Right renal cortex interstitium (tissue), 3 donors: ENCODE measurements around the gene FPR2. TPM values are rescaled to one million over a fixed set of nuclear protein-coding genes. Genes with fewer than 3 reads are reported as not detected.
"Not testable (repeated sequence)": the region's sequence is repeated elsewhere in the genome, so short reads cannot be mapped to it uniquely, and the experiment has no call there.

Experiments used
- DNase-seq, 3 donors: peaks; one replicate each; pipeline ENCODE4 v3.0.0-alpha.2; 2013; ENCODE audit warnings: low read depth in 3 of 3, low spot score in 2 of 3
- polyA plus RNA-seq, 3 donors: library from polyadenylated mRNA; unstranded; fragments of 120-200 nt; gene quantifications; one replicate each; pipeline ENCODE4 v1.2.1, GENCODE V29; 2013; ENCODE audit not compliant: insufficient read length in 3 of 3

The FPR2 gene
- polyA plus RNA-seq, 3 donors, result 0.18 to 0.21 TPM; not detected in 1

DNA sequence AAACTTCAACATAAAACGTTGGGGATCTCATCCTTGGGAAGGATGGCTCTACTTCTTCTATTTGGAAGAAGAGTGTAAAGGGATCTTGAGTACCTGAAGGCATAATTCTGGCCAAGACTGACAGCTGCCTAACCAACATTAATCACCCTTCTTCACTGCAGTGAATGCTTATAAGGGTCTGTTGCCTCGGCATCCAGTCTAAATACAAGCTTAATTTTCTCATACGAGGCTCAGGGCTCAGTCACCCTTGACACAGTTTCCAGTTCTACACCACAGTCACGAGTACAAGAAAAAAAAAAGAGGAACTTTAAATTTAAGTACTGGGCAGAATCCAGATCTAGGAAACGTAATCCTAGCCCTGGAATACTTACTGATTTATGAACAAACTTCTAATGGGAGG lies 43.0 kb downstream of the FPR2 start:
- DNase-seq, result no peak

DNA sequence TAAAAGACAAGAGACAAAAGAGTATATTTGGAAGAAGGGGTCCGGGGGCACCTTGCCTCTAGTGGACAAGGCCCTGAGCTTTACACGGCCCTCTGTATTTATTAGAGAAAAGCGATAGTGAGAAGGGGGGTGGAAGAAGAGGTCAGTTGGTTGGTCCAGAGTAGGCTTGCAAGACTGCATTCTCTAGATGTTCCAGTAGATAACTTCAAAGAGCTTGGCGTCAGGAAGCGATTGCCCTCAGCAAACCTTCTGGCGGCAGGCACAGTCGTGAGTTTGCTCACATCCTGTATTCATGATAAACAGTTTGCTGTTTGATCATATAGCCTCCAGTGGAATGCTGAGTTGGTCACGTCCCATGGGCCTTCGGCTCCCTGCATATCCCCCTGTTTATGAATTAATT lies 43.8 kb downstream of the FPR2 start:
- not testable (repeated sequence) for DNase-seq

DNA sequence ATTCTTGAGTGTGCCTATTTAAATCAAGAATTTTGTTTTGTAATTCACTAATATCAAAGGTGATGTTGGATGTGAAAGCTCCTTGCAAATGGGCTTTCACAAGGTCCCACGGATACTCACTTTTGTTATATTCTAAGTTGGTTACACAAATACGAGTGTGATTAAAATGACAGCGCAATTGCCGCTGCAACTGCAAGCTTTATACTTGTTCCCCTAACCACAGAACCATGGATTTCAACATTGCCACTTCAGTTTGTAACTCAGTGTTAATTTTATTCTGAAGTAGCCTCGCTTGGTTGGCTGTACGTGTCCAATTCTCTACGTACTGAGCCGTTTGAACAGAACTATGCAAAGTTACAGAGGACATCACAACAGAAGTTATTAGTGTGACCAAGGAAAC lies 44.4 kb downstream of the FPR2 start:
- DNase-seq, result not testable (repeated sequence)

DNA sequence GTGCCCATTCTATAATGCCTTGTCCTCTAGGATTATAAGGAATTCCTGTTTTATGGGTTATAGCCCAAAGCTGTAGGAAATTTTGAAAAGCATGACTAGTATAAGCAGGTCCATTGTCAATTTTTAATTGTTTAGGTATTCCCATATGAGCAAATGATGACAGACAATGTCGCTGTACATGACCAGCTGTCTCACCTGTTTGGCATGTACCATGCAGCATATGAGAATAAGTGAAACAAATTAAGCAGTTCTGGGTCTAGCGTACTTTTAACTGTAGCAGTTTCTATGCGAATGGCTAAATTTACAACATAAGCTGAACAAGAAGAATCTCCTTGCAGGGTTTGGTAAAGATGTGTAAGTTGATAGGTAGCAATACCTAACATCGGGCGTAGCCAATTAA lies 45.6 kb downstream of the FPR2 start:
- not testable (repeated sequence) for DNase-seq

DNA sequence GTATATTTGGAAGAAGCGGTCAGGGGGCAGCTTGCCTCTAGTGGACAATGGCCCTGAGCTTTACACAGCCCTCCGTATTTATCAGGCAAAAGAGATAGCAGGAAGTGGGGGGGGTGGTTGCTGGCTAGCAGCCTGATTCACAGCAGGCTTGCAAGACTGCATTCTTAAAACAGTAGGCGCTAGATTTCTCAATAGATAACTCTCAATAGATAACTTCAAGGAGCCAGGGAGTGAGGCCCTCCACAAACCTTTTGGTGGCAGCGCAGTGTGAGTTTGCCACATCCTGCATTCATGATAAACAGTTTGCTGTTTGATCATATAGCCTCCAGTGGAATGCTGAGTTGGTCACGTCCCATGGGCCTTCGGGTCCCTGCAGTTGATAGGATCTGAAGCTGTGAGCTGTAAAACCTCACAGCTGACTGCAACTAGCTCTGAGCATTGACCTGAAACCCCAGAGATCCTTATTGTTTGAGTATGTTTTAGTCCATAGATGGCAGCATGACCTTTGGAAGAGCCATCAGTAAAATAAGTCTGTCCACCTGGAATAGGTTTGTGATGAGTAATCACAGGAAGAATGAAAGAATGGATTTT lies 46.2 kb downstream of the FPR2 start:
- DNase-seq, result no peak

DNA sequence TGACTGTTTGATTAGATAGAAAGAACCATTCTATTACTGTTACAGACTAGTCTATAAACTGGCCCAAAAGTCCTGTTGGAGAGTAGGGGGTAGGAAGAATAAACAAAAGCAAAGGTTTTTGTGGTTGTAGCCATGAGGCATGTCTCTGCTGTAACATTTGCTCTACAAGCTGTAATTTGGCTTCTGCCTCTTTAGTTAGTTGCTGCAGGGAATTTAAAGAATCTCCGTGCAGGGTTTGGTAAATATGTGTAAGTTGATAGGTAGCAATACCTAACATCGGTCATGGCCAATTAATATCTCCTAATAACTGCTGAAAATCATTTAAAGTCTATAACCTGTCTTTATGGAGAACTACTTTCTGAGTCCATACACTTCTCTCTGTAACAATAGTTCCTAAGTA lies 46.9 kb downstream of the FPR2 start:
- no peak for DNase-seq

DNA sequence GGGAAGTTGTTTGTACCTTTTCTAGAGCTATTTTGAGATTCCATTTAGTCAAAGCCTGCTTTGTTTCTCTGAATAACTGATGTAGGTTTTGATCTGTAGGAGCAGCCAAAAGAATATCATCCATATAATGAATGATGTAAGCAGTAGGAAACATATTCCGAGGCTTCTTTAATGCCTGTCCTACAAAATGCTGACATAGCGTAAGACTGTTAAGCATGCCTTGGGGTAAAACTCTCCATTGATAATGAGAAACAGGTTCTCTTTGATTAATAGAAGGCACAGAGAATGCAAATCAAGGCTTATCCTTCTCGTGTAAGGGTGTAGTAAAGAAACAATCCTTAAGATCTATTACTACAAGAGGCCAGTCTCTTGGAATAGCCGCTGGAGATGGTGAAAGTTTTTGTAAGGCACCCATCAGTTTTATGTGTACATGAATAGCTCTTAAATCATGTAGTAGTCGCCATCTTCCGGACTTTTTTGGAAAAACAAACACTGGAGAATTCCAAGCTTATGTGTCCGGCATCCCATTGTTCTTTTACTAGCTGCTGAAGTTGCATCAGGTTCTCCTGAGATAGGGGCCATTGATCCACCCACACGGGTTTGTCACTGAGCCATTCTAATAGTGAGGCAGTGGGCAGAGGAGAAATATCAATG lies 47.5 kb downstream of the FPR2 start:
- DNase-seq, result no peak

DNA sequence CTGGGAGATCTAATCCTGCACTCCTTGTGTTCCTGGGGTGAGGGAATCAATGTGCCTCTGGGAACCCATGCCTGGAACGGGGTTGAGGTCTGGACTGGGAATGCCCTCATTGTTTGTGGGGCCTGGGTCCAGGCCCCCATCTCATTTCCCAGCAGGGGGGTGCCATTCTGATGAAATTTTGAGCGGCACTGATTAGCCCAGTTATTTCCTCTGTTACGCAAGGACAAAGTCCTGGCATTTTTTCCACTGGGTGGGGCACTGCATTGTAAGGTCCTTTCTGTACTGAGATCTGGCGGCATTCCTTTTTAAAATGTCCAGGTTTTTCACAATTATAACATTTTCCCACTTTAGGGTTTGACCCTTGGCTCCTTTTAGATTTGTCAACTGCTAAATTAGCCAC lies 48.8 kb downstream of the FPR2 start:
- no peak for DNase-seq

DNA sequence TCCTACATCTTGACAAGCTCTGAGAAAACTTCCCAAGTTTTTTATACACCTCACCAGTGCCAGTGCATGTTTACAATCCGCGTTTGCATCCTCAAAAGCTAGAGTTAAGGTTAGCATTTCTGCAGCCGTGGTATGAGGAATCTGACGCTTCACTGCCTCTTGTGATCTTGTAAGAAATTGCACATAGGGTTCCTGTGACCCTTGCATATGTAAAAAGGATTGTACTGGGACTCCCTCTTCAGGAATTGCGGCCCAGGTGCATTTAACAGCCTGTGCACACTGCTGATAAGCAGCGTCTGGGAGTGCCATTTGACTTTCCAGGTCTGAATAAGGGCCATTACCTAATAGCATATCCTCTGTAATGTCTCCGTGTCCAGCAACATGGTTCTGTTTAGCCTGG lies 49.2 kb downstream of the FPR2 start:
- DNase-seq, result no peak

DNA sequence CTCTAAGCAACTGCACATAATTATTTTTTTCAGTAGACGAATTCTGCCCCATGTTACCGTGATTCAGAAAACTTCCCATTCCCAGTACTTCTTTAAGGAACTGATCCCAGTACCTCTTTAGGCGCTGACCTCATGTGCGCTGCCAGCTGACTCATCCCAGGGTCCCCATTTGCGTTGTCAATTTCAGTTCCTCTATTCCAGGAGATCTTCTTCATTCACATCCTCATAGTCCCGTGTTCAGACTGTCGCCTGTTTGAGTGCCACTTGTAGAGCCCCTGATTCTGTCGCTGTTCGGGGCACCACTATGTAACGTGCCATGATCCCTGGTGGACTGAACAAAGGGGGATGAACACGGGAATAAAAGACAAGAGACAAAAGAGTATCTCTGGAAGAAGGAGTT lies 50.4 kb downstream of the FPR2 start:
- no peak for DNase-seq

DNA sequence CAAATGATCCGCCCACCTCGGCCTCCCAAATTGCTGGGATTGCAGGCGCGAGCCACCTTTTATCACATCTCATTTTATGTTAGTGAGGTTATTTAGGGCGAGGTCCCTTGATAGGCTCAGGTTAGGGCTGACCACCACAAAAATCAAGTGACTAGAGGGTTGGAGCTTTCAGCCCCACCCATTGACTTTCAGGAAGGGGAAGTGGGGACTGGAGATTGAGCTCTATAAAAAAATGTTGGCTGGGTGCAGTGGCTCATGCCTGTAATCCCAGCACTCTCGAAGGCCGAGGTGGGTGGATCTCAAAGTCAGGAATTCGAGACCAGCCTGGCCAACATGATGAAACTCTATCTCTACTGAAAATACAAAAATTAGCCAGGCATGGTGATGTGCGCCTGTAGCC lies 54.1 kb downstream of the FPR2 start:
- DNase-seq, result no peak

DNA sequence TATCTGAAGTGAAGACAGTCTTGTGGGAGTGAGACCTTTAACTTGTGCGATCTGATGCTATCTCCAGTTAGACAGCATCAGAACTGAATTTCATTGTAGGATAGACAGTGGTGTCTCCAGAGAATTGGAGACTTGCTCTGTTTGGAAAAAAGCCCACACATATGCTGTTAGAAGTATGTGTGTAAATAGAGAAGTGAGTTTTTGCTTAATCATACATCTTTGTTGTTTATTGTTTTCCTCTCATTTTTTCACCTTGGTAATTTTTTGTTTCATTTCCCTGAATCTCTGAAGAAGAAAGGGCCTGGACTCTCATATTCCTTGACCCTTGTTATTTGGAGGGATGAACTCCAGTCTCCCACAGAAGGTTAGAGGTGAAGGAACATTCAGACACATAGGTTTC lies 55.7 kb downstream of the FPR2 start:
- no peak for DNase-seq

DNA sequence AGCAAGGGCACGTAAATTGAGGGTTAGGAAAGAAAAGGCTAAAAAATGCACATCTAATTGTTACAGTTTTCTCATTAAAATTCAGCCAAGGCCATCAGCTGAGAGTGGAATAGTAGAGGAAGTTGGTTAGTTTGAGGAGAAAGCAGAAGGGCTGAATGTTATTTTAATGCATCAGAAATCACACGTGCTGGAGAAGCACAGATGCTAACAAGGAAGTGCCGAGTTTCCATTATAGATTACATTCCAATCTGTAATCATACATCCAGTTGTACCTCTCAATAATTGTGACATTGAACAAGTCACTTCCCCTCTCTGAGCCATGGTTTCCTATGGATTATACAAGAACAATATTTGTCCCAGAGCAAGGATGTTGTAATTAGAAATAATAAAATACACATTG lies 59.0 kb downstream of the FPR2 start:
- no peak for DNase-seq

Other genes with a start within 250 kb of the FPR2 start
- gene SIGLEC6, start 229.5 kb upstream of the FPR2 start, polyA plus RNA-seq, result under 1 TPM; 0.07 to 0.42 (median 0.12) TPM
- 10 to 100 TPM; 16.4 to 19.7 (median 16.8) TPM for gene ZNF175, start 189.9 kb upstream of the FPR2 start, polyA plus RNA-seq
- under 1 TPM in 2 of 3 donors, not detected in 1; 0.48 to 0.51 TPM for gene SIGLEC5, start 130.8 kb upstream of the FPR2 start, polyA plus RNA-seq
- 1 to 10 TPM in 1 of 3 donors, under 1 TPM in 1, not detected in 1; 0.79 to 1.1 TPM for gene SIGLEC14, start 114.4 kb upstream of the FPR2 start, polyA plus RNA-seq
- 10 to 100 TPM; 11.6 to 15.5 (median 12.1) TPM for gene SPACA6, start 67.8 kb upstream of the FPR2 start, polyA plus RNA-seq
- not detected for gene HAS1, start 37.2 kb upstream of the FPR2 start, polyA plus RNA-seq
- 1 to 10 TPM in 1 of 3 donors, under 1 TPM in 2; 0.72 to 1.8 (median 0.89) TPM for gene FPR1, start 9.3 kb upstream of the FPR2 start, polyA plus RNA-seq
- under 1 TPM; 0.17 to 0.49 (median 0.34) TPM for gene FPR3, start 34.0 kb downstream of the FPR2 start, polyA plus RNA-seq
- gene ZNF577, start 126.8 kb downstream of the FPR2 start, polyA plus RNA-seq, result 10 to 100 TPM; 38.8 to 50.2 (median 44.5) TPM
- 10 to 100 TPM; 29.1 to 34.0 (median 33.0) TPM for gene ZNF649, start 143.8 kb downstream of the FPR2 start, polyA plus RNA-seq
- 10 to 100 TPM; 12.3 to 16.9 (median 16.5) TPM for gene ZNF613, start 166.3 kb downstream of the FPR2 start, polyA plus RNA-seq
- gene ZNF350, start 225.7 kb downstream of the FPR2 start, polyA plus RNA-seq, result 10 to 100 TPM; 18.8 to 22.8 (median 21.5) TPM
- 10 to 100 TPM; 19.6 to 20.5 (median 20.4) TPM for gene ZNF615, start 247.0 kb downstream of the FPR2 start, polyA plus RNA-seq